HEK293T (cell line): Measurements from ENCODE around the gene TNK1.

ENCODE experiments used
- BHLHE40 ChIP-seq: fragments of 450-650 bp; IDR thresholded peaks from 2 replicates; pipeline ENCODE4 v1.6.1; 2016; ENCODE audit warnings: mild to moderate bottlenecking, moderate library complexity, borderline replicate concordance
- FOXA1 ChIP-seq: fragments of 450-650 bp; IDR thresholded peaks from 2 replicates; pipeline ENCODE4 v1.6.1; 2016; ENCODE audit warnings: mild to moderate bottlenecking
- FOXK2 ChIP-seq: fragments of 450-650 bp; IDR thresholded peaks from 2 replicates; pipeline ENCODE4 v1.6.1; 2016; ENCODE audit warnings: mild to moderate bottlenecking
- LEF1 ChIP-seq: fragments of 450-650 bp; IDR thresholded peaks from 2 replicates; pipeline ENCODE4 v1.6.1; 2017; ENCODE audit warnings: mild to moderate bottlenecking, borderline replicate concordance
- SP1 ChIP-seq: fragments of 450-650 bp; IDR thresholded peaks from 2 replicates; pipeline ENCODE4 v1.6.1; 2017
- SUZ12 ChIP-seq: fragments of 450-650 bp; IDR thresholded peaks from 2 replicates; pipeline ENCODE4 v1.6.1; 2016; ENCODE audit warnings: mild to moderate bottlenecking
- ZNF384 ChIP-seq: fragments of 450-650 bp; IDR thresholded peaks from 2 replicates; pipeline ENCODE4 v1.6.1; 2016
- TF ChIP-seq, protein P1 (sequence below): fragments of 450-650 bp; IDR thresholded peaks from 2 replicates; pipeline ENCODE4 v1.6.1; 2016

GRCh38 chr17:7346761-7347614, 33.9 kb upstream of the TNK1 start:
- no peak for TF ChIP-seq SP1
- TF ChIP-seq ZNF384: no peak
- no peak for TF ChIP-seq FOXK2
- no peak for TF ChIP-seq LEF1
- no peak for TF ChIP-seq BHLHE40
- TF ChIP-seq FOXA1: no peak
- TF ChIP-seq, protein P1, sequence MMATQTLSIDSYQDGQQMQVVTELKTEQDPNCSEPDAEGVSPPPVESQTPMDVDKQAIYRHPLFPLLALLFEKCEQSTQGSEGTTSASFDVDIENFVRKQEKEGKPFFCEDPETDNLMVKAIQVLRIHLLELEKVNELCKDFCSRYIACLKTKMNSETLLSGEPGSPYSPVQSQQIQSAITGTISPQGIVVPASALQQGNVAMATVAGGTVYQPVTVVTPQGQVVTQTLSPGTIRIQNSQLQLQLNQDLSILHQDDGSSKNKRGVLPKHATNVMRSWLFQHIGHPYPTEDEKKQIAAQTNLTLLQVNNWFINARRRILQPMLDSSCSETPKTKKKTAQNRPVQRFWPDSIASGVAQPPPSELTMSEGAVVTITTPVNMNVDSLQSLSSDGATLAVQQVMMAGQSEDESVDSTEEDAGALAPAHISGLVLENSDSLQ: no peak
- no peak for TF ChIP-seq SUZ12
